H1 (cell line): ENCODE measurements around the gene ZNF555.

Experiments
- ASH2L ChIP-seq: fragments of 200-600, 300-600 bp; sonication (generic); IDR thresholded peaks from one replicate; pipeline ENCODE4 v1.7.1; 2017; ENCODE audit warnings: low read length
- ATF3 ChIP-seq: IDR thresholded peaks from 2 replicates; pipeline ENCODE4 v1.6.1; 2011; ENCODE audit warnings: low read depth, mild to moderate bottlenecking, low read length; ENCODE audit not compliant: insufficient read depth
- BRCA1 ChIP-seq: IDR thresholded peaks from 2 replicates; pipeline ENCODE4 v1.6.1; 2012; ENCODE audit warnings: low read depth, low read length, improper control_type of control experiment
- CREB1 ChIP-seq: IDR thresholded peaks from 2 replicates; pipeline ENCODE4 v1.6.1; 2012; ENCODE audit warnings: inconsistent platforms
- CTCF ChIP-seq, 3 experiments: IDR thresholded peaks; 1 replicate in 2 of 3; 2 replicates in 1 of 3; pipeline versions ENCODE4 v1.5.1 to v1.6.1; 2011; ENCODE audit warnings: low read length in 3 of 3, mild to moderate bottlenecking in 3 of 3, inconsistent platforms in 2 of 3, low read depth in 1 of 3, moderate library complexity in 1 of 3; ENCODE audit not compliant: insufficient read depth in 1 of 3; ENCODE audit errors: control extremely low read depth in 1 of 3
- HDAC6 ChIP-seq: IDR thresholded peaks from one replicate; pipeline ENCODE4 v1.7.1; 2012; ENCODE audit warnings: low read depth, mild to moderate bottlenecking, inconsistent platforms, low read length, moderate library complexity
- PHF8 ChIP-seq: fragments of 200-600 bp; sonication (generic); conservative IDR thresholded peaks from 2 replicates; pipeline ENCODE4 v1.7.1; 2012; ENCODE audit warnings: low read depth, mild to moderate bottlenecking, inconsistent platforms, low read length, moderate library complexity
- POLR2A ChIP-seq, 2 experiments: IDR thresholded peaks; 1 replicate in 1 of 2; 2 replicates in 1 of 2; pipeline ENCODE4 v1.6.1; 2011; ENCODE audit warnings: low read depth in 2 of 2, low read length in 2 of 2, mild to moderate bottlenecking in 2 of 2; ENCODE audit errors: control extremely low read depth in 1 of 2
- POLR2AphosphoS5 ChIP-seq: IDR thresholded peaks from 2 replicates; pipeline ENCODE4 v1.6.1; 2011; ENCODE audit warnings: low read depth, low read length
- RAD21 ChIP-seq, 2 experiments: IDR thresholded peaks in 1 of 2; conservative IDR thresholded peaks in 1 of 2; 2 replicates each; pipeline ENCODE4 v1.6.1; 2011; ENCODE audit warnings: low read depth in 2 of 2, low read length in 2 of 2, improper control_type of control experiment in 1 of 2, inconsistent platforms in 1 of 2, mild to moderate bottlenecking in 1 of 2, moderate library complexity in 1 of 2
- SRF ChIP-seq: IDR thresholded peaks from 2 replicates; pipeline ENCODE4 v1.6.1; 2011; ENCODE audit warnings: mild to moderate bottlenecking, low read depth, low read length, moderate library complexity
- TAF1 ChIP-seq: IDR thresholded peaks from 2 replicates; pipeline ENCODE4 v1.6.1; 2011; ENCODE audit warnings: mild to moderate bottlenecking, low read depth, low read length
- YY1 ChIP-seq: IDR thresholded peaks from 2 replicates; pipeline ENCODE4 v1.6.1; 2011; ENCODE audit warnings: low read depth, mild to moderate bottlenecking, low read length

GRCh38 chr19:2815191-2815614, 26.1 kb upstream of the ZNF555 start:
- TF ChIP-seq TAF1 = no peak
- TF ChIP-seq CTCF (IDR thresholded peaks at IDR 0.05; ENCODE audit: control extremely low read depth in 1 of 3, insufficient read depth in 1 of 3, low read depth in 1 of 3, low read length in 3 of 3) = no peak
- TF ChIP-seq RAD21 (IDR thresholded peaks at IDR 0.05 in 1 of 2, conservative IDR thresholded peaks at IDR 0.05 in 1 of 2; ENCODE audit: low read depth in 2 of 2, low read length in 2 of 2) = no peak
- no peak for TF ChIP-seq ATF3
- TF ChIP-seq PHF8 = no peak
- no peak for TF ChIP-seq POLR2A (IDR thresholded peaks at IDR 0.05; ENCODE audit: control extremely low read depth in 1 of 2, low read depth in 2 of 2, low read length in 2 of 2)
- no peak for TF ChIP-seq POLR2AphosphoS5
- TF ChIP-seq HDAC6 = no peak
- no peak for TF ChIP-seq SRF
- no peak for TF ChIP-seq CREB1
- TF ChIP-seq YY1 = no peak
- TF ChIP-seq ASH2L = no peak
- no peak for TF ChIP-seq BRCA1
